H54 (cell line): ENCODE measurements around the gene PCSK5.
"Not testable (repeated sequence)": the region's sequence is repeated elsewhere in the genome, so short reads cannot be mapped to it uniquely, and the experiment has no call there.

Experiments
- DNase-seq: peaks from one replicate; pipeline ENCODE4 v3.0.0; 2011; ENCODE audit warnings: low spot score, mixed read lengths; ENCODE audit not compliant: insufficient read length
- FAIRE-seq: peaks from 3 replicates; lab custom pipeline; 2011; peaks lifted over from hg19 to GRCh38; lab: Jason Lieb, UNC
- POLR2A ChIP-seq: IDR thresholded peaks from 2 replicates; pipeline ENCODE4 v1.6.1; 2011; ENCODE audit warnings: low read depth, mild to moderate bottlenecking, low read length

The PCSK5 gene

DNA sequence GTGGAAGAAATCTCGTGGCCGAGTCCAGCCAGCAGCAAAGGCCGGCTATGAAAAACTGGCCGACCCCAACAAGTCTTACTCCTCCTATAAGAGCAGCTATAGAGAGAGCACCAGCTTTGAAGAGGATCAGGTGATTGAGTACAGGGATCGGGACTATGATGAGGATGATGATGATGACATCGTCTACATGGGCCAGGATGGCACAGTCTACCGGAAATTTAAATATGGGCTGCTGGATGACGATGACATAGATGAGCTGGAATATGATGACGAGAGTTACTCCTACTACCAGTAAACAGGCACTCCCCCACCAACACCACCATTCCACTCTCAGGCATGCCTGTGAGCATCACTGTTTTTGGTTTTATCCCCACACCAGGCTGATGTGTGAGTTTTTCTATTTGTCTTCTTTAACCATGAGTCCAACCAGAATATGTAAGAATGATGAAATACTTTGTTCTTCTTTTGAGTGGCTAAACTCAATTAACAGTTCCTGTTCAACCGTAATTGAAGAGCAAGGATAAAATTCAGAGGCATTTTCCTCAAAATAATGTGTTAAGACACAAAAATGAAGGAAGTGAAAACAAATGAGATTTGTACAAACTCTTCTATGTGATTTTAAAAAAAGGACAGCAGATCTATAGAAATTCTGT is 468.3 kb downstream of the PCSK5 start:
- FAIRE-seq (no peak), DNase-seq (no peak)
- no peak for TF ChIP-seq POLR2A

DNA sequence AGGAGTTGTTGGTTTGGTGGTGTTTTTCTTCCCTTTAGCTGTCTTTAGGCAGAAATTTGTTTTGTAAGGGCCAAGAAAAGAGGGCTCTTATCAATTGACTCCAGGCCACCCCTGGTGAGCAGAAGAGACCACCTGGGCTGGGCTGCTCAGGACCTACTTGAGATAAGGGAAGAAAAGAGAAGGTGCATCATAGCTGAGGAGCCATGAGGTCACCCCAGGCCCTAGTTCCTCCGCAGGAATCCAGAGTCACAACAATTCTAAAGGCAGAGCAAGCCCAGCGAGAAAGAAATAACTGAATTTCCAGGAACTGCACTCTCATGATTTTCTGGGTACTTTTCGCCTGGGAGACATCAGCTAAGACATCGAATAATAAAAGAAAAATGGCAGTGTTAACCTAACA is 468.9 kb downstream of the PCSK5 start:
- no peak for DNase-seq
- FAIRE-seq: no peak
- TF ChIP-seq POLR2A: no peak

DNA sequence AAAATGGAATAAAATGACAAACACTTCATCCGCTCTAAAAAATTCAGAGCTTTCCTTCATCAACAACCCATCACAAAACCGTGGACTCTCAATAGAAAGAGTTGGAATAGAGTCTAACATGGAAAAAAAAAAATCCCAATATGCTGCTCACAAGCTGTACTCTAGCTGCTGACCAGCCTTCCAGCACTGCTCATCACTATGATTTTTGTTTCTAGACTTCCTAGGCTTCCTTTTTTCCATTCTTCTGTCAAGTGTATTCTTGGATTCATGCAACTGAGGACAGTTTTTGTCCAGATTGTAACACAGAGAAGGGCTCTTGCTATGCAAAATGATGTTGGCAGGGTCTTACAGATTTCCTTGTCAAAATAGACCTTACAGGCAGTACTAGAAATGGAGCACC is 469.3 kb downstream of the PCSK5 start:
- TF ChIP-seq POLR2A: no peak
- FAIRE-seq (no peak), DNase-seq (no peak)

DNA sequence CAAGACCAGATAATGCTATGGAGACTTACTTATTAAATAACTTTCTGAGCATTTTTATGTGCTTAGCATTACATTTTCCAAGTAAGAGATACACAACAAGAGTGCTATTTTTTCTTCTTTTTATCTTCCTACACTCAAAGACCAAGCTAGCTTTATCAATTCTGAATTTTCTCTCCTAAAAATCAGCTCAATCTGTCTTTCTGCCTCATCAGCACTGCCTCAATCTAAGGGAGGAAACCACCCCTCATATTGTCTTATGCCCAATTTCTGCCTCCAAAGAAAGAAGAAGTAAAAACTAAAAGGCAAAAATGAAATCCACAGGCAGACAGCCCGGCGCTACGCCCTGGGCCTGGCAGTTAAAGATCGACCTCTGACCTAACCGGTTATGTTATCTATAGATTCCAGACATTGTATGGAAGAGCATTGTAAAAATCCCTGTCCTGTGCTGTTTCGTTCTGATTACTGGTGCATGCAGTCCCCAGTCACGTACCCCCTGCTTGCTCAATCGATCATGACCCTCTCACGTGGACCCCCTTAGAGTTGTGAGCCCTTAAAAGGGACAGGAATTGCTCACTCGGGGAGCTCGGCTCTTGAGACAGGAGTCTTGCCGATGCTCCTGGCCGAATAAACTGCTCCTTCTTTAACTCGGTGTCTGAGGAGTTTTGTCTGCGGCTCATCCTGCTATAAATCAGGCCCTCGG is 472.0 kb downstream of the PCSK5 start:
- FAIRE-seq, DNase-seq: not testable (repeated sequence)

DNA sequence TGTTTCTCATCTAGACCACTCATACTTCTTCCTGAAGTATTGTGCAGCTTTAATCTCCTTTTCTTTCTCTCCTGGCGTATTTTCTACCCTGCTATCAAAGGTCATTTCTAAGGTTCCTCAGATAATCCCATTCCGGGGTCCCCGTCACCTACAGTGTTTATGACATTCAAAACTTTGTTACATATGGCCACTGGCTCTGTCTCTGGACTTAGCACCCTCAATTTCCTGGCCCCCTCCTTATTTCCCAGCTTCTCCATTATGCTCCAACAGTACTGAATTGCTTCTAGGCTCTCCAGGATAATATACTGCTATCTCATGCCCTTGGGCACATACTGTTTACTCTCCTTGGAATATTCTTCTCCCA is 472.5 kb downstream of the PCSK5 start:
- no peak for FAIRE-seq
- DNase-seq: no peak

DNA sequence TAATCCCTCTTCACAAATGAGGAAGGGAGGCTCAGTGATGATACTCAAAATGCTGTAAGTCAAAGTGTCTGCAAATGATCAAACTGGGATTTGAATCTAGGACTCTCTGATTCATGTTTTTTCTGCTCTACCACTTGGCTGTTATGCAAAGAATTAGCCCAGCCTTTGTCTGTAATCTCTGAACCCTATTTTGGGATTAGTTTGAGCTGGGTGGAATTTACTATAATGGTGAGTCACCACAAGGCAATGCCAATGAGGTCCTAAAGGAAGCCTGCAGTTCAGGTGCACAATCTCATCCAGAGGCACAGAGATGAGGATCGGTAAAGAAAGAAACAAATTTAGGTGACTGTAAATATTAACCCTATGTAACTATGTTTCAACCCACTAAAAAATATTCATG is 474.6 kb downstream of the PCSK5 start:
- peak; percentile 94 for FAIRE-seq
- TF ChIP-seq POLR2A: no peak
- DNase-seq: peak; percentile 42

More for the DNA sequence above, 472.5 kb downstream of the PCSK5 start:
- no peak for TF ChIP-seq POLR2A

DNA sequence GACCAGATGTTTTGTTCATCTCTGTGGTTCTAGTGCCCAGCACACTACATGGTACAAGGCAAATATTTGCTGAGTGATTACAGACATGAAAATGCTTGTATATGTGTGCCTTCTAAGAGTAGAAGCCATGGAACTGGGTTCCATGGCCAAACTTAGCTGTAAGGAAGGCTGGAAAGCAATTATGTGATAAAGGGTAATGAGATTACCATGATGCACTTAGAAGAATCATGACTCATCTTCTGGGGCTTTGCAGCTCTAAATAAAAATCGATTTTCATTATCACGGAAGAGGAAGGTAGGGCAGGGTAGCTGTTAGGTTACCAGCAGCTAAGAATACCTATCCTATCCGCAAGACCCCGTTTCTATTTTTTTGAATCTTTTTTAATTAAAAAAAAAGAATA is 475.8 kb downstream of the PCSK5 start:
- DNase-seq (no peak), FAIRE-seq (no peak)

DNA sequence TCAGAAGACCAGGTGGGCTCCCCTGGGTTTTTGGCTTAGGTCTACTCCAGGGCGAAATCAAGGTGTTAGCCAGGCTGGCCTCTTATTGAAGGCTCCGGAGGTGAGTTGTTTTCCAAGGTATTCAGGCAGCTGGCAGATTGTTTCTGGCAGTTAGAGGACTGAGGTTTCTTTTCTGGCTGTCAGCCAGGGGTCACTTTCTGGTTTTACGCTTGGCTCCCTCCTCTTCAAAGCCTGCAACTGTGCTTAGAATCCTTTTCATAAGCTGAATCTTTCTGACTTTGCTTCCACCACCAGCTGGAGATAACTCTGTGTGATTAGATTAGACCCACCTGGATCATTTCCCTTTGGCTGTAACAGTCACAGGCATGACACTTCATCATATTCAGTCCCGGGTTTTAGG is 479.1 kb downstream of the PCSK5 start:
- no peak for DNase-seq
- peak; percentile 50 for FAIRE-seq

More for the DNA sequence above, 475.8 kb downstream of the PCSK5 start:
- TF ChIP-seq POLR2A: no peak

DNA sequence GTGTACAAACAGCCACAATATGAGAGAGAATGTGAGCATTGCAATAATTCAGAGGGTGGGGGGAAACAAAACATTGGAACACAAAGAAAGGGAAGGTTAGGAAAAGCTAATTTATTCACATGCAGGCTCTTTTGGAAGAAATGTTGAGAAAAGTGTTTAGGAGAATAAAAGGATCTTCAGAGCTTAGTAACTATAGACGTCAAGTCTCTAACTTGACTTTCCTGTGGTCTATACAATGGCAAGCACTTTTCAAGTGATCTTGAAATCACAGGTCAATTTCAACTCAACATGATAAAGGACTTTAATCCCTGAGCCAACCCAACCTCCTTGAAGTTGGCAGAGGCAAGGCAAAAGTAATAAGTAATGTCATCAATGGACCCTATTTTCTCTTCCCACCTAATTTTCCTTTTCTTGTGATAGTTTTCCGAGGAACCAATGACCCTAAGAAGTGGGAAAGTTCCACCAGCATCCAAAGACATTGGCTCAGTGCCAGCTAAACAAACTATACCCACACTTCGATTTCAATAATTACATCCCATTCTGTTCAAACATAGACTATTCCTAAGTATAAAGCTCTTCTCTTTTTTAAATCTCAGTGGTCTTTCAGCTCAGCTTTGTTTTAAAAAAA is 480.0 kb downstream of the PCSK5 start:
- FAIRE-seq (no peak), DNase-seq (no peak)
- TF ChIP-seq POLR2A: no peak

More for the DNA sequence above, 479.1 kb downstream of the PCSK5 start:
- TF ChIP-seq POLR2A: no peak

DNA sequence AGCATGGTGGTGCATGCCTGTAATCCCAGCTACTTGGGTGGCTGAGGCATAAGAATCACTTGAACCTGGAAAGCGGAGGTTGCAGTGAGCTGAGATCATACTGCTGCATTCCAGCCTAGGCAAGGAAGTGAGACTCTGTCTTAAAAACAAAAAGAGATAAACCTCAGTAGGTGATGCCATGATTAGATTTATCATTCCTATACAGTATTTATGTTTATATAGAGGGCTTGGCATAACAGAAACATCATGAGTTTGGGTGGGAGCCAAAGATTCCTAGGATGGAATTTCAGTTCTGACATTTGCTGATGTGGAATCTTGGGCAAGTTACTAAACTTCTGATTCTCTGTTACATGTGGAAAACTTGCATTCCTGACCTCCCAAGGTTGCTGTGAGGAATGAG is 481.4 kb downstream of the PCSK5 start:
- no peak for TF ChIP-seq POLR2A
- no peak for DNase-seq
- no peak for FAIRE-seq

DNA sequence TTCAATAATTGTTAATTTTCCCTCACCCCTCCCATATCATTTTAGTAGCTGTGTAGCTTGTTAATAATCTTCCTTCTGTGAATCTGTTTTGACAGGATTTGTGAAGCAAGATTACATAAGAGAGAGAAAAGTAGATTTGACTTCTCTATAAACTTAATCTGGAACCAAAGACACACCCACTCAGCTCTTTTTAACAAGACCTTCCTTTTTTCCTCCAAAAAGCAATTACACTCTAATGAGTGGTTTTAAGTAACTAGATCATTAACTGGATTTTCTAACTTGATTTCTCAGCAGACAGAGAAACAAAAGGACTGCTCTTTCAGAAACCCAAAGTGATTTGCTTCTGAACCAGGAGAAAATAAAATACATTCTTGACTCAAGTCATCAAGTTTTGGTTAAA is 481.9 kb downstream of the PCSK5 start:
- no peak for FAIRE-seq

DNA sequence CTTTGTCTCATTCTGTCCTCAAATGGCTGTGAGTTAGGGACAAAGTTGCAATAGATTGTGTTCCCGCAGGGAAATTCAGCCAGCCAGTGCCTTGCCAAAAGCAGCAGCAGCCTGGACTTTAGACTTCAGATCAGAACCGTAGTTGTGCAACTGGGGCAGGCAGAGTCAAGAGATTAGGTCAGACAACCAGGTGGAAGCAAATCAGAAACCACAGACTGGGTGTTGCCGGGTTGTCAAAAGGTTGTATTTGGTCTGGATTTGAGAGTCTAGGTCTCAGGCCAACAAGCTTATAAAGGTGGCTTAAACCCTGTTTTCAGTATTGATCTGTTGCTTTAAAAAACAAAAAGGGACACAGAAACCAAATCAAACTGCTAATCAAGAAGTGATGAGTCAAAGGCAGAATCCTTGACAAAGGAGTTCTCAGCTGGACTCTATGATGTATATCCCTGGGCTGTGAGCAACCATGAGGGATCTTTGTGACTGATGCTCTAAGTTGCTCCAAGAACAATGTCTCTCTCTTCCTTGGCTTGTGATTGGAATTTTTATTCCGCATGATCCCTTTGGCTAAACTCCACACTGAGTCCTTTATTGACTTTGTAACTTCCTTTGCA is 482.8 kb downstream of the PCSK5 start:
- FAIRE-seq (no peak), DNase-seq (no peak)
- TF ChIP-seq POLR2A: no peak

More for the DNA sequence above, 481.9 kb downstream of the PCSK5 start:
- no peak for TF ChIP-seq POLR2A
- no peak for DNase-seq

DNA sequence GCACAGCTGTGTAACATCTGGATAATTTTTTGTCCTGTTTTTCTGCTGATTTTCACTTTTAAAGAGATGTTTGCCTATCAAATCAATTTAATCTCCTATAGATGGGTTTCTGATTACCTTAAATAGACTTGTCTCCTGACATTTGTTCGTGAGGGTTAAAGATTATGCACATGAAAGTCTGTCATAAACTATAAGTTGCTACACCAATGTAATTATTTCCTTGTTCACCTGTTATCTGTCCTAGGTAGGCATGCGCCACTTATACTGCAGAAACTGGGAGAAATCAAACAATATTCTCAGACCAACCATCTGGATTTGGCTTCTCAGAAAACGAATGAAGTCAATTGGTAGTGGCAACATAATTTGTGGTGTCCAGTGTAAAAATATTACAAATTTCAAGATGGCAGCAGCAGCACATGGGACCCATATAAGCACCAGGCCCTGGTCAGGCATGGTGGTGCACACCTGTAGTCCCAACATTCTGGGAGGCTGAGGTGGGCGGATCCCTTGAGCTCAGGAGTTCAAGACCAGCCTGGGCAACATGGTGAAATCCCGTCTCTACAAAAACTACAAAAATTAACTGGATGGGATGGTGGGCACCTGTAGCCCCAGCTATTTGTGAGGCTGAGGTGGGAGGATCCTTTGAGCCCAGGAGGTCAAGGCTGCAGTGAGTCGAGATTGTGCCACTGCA is 483.5 kb downstream of the PCSK5 start:
- TF ChIP-seq POLR2A: no peak
- FAIRE-seq: no peak
- no peak for DNase-seq

DNA sequence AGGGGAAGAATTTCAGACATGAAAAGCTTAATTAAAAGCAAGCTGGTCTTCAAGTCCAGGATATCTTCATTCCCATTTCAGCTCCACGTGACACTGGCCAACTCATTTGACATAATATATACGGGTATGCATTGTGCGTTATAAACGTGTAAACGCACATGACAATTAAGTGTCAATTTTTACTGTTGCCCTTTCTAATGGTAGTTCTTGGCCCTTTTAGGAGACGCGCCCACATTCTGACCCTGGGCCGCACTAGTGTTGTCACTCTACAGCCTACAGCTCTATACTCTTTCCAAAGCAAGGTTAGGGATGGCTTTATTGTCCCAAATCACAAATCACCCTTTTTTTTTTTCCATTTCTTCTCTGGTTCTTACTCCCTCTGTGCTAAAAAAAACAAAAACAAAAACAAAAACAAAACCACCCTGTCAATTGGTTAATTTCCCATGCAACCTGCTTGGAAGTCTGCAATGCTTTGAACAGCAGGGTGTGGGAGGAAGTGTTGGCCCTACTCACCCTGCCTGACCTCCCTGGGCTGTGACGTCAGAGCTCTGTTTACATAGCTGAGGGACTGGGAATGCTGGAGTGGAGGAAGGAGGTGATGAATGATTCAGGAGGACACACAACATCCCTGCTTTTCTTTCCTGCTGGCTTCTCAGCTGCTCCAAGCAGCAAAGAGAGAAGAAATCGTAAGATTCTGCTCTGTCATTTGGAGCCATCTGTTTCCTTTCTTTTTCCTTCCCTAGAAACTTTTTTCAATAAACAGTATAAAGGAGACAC is 484.5 kb downstream of the PCSK5 start:
- FAIRE-seq (peak; percentile 97), DNase-seq (peak; percentile 75)
- TF ChIP-seq POLR2A: no peak
